ENCODE measurements around the gene THOC6. TPM values are rescaled to one million over a fixed set of nuclear protein-coding genes. Genes with fewer than 3 reads are reported as not detected.

Gene THOC6
- total and polyA plus RNA-seq, 9 of the 15 experiments (the other 6 are each of a cell fraction or from before 2014, with no cell fraction given): 2.5 to 65.4 (median 42.3) TPM

DNA sequence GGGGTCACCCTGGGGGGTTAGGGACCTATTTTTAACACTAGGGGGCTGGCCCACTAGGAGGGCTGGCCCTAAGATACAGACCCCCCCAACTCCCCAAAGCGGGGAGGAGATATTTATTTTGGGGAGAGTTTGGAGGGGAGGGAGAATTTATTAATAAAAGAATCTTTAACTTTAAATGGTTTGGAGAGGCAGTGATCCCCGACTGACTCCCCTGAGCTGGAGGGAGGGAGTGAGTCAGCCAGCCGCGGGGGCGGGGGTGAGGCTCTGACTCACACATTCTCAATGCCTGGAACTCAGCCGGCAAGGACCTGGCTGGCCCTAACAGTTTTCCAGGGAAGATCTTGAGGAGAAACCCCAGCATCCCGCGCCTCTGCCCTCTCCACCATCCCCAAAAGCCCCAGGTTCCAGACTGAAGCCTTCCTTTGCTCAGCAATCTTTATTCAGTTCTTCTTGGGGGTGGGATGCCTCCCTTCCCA, 1.6 kb upstream of the THOC6 start (continued):
- no peak for TF ChIP-seq ZNF41 (CRISPR knock-in tag; conservative IDR thresholded peaks at IDR 0.05)
- TF ChIP-seq, protein P1, sequence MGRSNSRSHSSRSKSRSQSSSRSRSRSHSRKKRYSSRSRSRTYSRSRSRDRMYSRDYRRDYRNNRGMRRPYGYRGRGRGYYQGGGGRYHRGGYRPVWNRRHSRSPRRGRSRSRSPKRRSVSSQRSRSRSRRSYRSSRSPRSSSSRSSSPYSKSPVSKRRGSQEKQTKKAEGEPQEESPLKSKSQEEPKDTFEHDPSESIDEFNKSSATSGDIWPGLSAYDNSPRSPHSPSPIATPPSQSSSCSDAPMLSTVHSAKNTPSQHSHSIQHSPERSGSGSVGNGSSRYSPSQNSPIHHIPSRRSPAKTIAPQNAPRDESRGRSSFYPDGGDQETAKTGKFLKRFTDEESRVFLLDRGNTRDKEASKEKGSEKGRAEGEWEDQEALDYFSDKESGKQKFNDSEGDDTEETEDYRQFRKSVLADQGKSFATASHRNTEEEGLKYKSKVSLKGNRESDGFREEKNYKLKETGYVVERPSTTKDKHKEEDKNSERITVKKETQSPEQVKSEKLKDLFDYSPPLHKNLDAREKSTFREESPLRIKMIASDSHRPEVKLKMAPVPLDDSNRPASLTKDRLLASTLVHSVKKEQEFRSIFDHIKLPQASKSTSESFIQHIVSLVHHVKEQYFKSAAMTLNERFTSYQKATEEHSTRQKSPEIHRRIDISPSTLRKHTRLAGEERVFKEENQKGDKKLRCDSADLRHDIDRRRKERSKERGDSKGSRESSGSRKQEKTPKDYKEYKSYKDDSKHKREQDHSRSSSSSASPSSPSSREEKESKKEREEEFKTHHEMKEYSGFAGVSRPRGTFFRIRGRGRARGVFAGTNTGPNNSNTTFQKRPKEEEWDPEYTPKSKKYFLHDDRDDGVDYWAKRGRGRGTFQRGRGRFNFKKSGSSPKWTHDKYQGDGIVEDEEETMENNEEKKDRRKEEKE (IDR thresholded peaks at IDR 0.05; ENCODE audit: borderline replicate concordance in 1 of 2, control insufficient read depth in 1 of 2, low read depth in 2 of 2, low read length in 1 of 2): no peak
- TF ChIP-seq EGR1 (conservative IDR thresholded peaks at IDR 0.05): peak; percentile 97
- TF ChIP-seq KDM2B (CRISPR knock-in tag; IDR thresholded peaks at IDR 0.05): no peak
- no peak for TF ChIP-seq ZNF431 (CRISPR knock-in tag; IDR thresholded peaks at IDR 0.05)
- TF ChIP-seq ESRRA (IDR thresholded peaks at IDR 0.05; ENCODE audit: borderline replicate concordance, low read depth): no peak
- TF ChIP-seq EZH2 (IDR thresholded peaks at IDR 0.05; ENCODE audit: borderline replicate concordance, low read depth, low read length): no peak
- TF ChIP-seq SMAD1 (IDR thresholded peaks at IDR 0.05; ENCODE audit: low read depth, low read length, partially characterized antibody): no peak
- TF ChIP-seq ETS1 (conservative IDR thresholded peaks at IDR 0.05; ENCODE audit: control insufficient read depth, low read depth, low read length): peak; percentile 74; the same call in 1 of the 2 replicates
- no peak for TF ChIP-seq ZNF143 (CRISPR knock-in tag; IDR thresholded peaks at IDR 0.05)
- no peak for TF ChIP-seq CBFA2T3 (IDR thresholded peaks at IDR 0.05)
- no peak for TF ChIP-seq HDAC2 (IDR thresholded peaks at IDR 0.05)
- no peak for TF ChIP-seq MLLT1 (IDR thresholded peaks at IDR 0.05)
- TF ChIP-seq FOSL1 (tag; conservative IDR thresholded peaks at IDR 0.05): peak; percentile 99
- TF ChIP-seq, protein P2, sequence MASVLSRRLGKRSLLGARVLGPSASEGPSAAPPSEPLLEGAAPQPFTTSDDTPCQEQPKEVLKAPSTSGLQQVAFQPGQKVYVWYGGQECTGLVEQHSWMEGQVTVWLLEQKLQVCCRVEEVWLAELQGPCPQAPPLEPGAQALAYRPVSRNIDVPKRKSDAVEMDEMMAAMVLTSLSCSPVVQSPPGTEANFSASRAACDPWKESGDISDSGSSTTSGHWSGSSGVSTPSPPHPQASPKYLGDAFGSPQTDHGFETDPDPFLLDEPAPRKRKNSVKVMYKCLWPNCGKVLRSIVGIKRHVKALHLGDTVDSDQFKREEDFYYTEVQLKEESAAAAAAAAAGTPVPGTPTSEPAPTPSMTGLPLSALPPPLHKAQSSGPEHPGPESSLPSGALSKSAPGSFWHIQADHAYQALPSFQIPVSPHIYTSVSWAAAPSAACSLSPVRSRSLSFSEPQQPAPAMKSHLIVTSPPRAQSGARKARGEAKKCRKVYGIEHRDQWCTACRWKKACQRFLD (CRISPR knock-in tag; IDR thresholded peaks at IDR 0.05): 0 out of 2 replicates have a peak, but pooled peaks have one; percentile 12
- no peak for TF ChIP-seq FOXP1 (CRISPR knock-in tag; IDR thresholded peaks at IDR 0.05)
- TF ChIP-seq, protein P3, sequence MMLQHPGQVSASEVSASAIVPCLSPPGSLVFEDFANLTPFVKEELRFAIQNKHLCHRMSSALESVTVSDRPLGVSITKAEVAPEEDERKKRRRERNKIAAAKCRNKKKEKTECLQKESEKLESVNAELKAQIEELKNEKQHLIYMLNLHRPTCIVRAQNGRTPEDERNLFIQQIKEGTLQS (IDR thresholded peaks at IDR 0.05): peak; percentile 95
- TF ChIP-seq, protein P3 (CRISPR knock-in tag; conservative IDR thresholded peaks at IDR 0.05): peak; percentile 94
- no peak for TF ChIP-seq BACH1 (tag; IDR thresholded peaks at IDR 0.05)
- no peak for TF ChIP-seq YBX1 (IDR thresholded peaks at IDR 0.05)
- no peak for TF ChIP-seq SIX5 (IDR thresholded peaks at IDR 0.05; ENCODE audit: borderline replicate concordance in 1 of 2, insufficient read depth in 1 of 2, low read depth in 1 of 2, low read length in 2 of 2)

All from K562 (cell line).